K562 (cell line): ENCODE measurements around the gene SPHK2. TPM values are rescaled to one million over a fixed set of nuclear protein-coding genes. Genes with fewer than 3 reads are reported as not detected.

Experiments used
- BRD9 ChIP-seq: fragments of 450-650 bp; IDR thresholded peaks from 2 replicates; pipeline ENCODE4 v1.6.1; 2018; ENCODE audit warnings: low read depth; ENCODE audit not compliant: partially characterized antibody
- CAMTA2 ChIP-seq: fragments of 250-450 bp; sonication (Bioruptor Pico); conservative IDR thresholded peaks from 2 replicates; pipeline ENCODE4 v1.5.1; 2022
- CCNT2 ChIP-seq: IDR thresholded peaks from 2 replicates; pipeline ENCODE4 v1.6.1; 2011; ENCODE audit warnings: borderline replicate concordance, low read depth, mild to moderate bottlenecking, moderate library complexity, mixed read lengths, low read length; ENCODE audit not compliant: insufficient read length; ENCODE audit errors: extremely low read depth
- FOXA3 ChIP-seq, 2 experiments: fragments of 450-650 bp in 1 of 2; sonication (generic) in 1 of 2; formaldehyde crosslinking; IDR thresholded peaks in 1 of 2; conservative IDR thresholded peaks in 1 of 2; 2 replicates each; pipeline versions ENCODE4 v1.4.0 to v1.8.0; 2020 to 2022; ENCODE audit warnings: mild to moderate bottlenecking in 2 of 2, missing genetic modification reagents in 1 of 2
- FOXM1 ChIP-seq, 2 experiments: fragments of 450-650 bp in 1 of 2; sonication (generic) in 1 of 2; formaldehyde crosslinking in 1 of 2; IDR thresholded peaks; 2 replicates each; pipeline versions ENCODE4 v1.6.1 to v1.9.0; 2017 to 2022; ENCODE audit warnings: low read depth in 2 of 2, mild to moderate bottlenecking in 2 of 2, missing genetic modification reagents in 1 of 2, moderate library complexity in 1 of 2
- HDGF ChIP-seq: fragments of 450-650 bp; IDR thresholded peaks from 2 replicates; pipeline ENCODE4 v1.6.1; 2016
- NR2C2 ChIP-seq, 2 experiments: fragments of 200-800 bp in 1 of 2; sonication (Bioruptor generic) in 1 of 2; sonication (generic) in 1 of 2; formaldehyde crosslinking in 1 of 2; IDR thresholded peaks; 2 replicates each; pipeline versions ENCODE4 v1.6.1 to v1.8.0; 2016 to 2022; ENCODE audit warnings: mild to moderate bottlenecking in 1 of 2, missing compliant biosample characterization in 1 of 2, missing genetic modification characterization in 1 of 2, missing genetic modification reagents in 1 of 2
- TEAD4 ChIP-seq, 2 experiments: sonication (generic) in 1 of 2; formaldehyde crosslinking in 1 of 2; IDR thresholded peaks; 2 replicates each; pipeline versions ENCODE4 v1.6.1 to v1.8.0; 2012 to 2022; ENCODE audit warnings: borderline replicate concordance in 1 of 2, inconsistent platforms in 1 of 2, low read length in 1 of 2, mild to moderate bottlenecking in 1 of 2, missing genetic modification reagents in 1 of 2
- ZNF436 ChIP-seq: fragments of 250-450, 450-650 bp; sonication (Bioruptor Pico); formaldehyde crosslinking; IDR thresholded peaks from 2 replicates; pipeline ENCODE4 v1.7.0; 2020; ENCODE audit warnings: mild to moderate bottlenecking
- polyA plus RNA-seq, 8 experiments: library from polyadenylated mRNA; depleted of rRNA in 4 of 8; stranded (reverse) in 5 of 8; unstranded in 3 of 8; fragments of >200 nt; fragmentation: Nextera tagmentation in 2 of 8; fragmentation: Illumina TruSeq in 1 of 8; extraction: Ambion mirVana in 2 of 8; extraction: Trizol in 1 of 8; gene quantifications; 2 replicates each; pipeline versions ENCODE4 v1.2.1 to v1.2.3, GENCODE V29; 2011 to 2014; ENCODE audit warnings: inconsistent platforms in 1 of 8, missing spikeins in 1 of 8
- total RNA-seq, 7 experiments: library from RNA; depleted of rRNA in 6 of 7; stranded (reverse); fragments of >200 nt in 6 of 7; fragmentation: Illumina TruSeq in 2 of 7; extraction: Trizol in 2 of 7; gene quantifications; 2 replicates each; pipeline versions ENCODE4 v1.2.1 to v1.2.3, GENCODE V29; 2011 to 2021; ENCODE audit warnings: low replicate concordance in 1 of 7
- TF ChIP-seq, protein P1 (sequence below): fragments of 450-650 bp; conservative IDR thresholded peaks from 2 replicates; pipeline ENCODE4 v1.6.1; 2016; ENCODE audit warnings: missing genetic modification characterization, low read depth, mild to moderate bottlenecking, missing compliant biosample characterization, moderate library complexity
- TF ChIP-seq, protein P2 (sequence below): fragments of 250-450 bp; sonication (Bioruptor Pico); IDR thresholded peaks from 2 replicates; pipeline ENCODE4 v1.4.0; 2020
- TF ChIP-seq, protein P3 (sequence below): fragments of 450-650 bp; formaldehyde crosslinking; IDR thresholded peaks from 2 replicates; pipeline ENCODE4 v1.4.0; 2020; ENCODE audit warnings: mild to moderate bottlenecking, moderate library complexity
- TF ChIP-seq, protein P4 (sequence below): fragments of 250-450 bp; sonication (Bioruptor Pico); IDR thresholded peaks from 2 replicates; pipeline ENCODE4 v1.9.0; 2021; ENCODE audit warnings: mild to moderate bottlenecking

The SPHK2 gene
- total and polyA plus RNA-seq, 9 of the 15 experiments (the other 6 are each of a cell fraction or from before 2014, with no cell fraction given): 0.10 to 15.2 (median 2.9) TPM

DNA sequence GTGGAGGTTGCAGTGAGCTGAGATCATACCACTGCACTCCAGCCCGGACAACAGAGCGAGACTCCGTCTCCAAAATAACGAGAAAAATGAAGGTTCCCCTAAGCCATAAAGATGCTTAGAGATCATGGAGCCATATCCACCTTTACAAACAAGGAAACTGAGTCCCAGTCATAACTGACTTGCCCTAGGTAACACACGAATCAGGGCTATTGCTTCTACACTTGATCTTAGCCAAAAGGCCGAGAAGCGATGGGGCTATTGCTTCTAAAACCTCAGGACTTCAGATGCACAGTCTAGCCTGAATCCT lies 14.7 kb downstream of the SPHK2 start (continued):
- TF ChIP-seq, protein P1, sequence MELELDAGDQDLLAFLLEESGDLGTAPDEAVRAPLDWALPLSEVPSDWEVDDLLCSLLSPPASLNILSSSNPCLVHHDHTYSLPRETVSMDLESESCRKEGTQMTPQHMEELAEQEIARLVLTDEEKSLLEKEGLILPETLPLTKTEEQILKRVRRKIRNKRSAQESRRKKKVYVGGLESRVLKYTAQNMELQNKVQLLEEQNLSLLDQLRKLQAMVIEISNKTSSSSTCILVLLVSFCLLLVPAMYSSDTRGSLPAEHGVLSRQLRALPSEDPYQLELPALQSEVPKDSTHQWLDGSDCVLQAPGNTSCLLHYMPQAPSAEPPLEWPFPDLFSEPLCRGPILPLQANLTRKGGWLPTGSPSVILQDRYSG: 0 out of 2 replicates have a peak, but pooled peaks have one; percentile 23
- TF ChIP-seq NR2C2 (CRISPR knock-in tag; IDR thresholded peaks at IDR 0.05) (no peak), NR2C2 (tag; IDR thresholded peaks at IDR 0.05) (0 out of 2 replicates have a peak, but pooled peaks have one; percentile 5), BRD9 (peak; percentile 15), CAMTA2 (no peak), CCNT2 (no peak), HDGF (peak; percentile 41; the same call in 1 of the 2 replicates), FOXA3 (CRISPR knock-in tag; conservative IDR thresholded peaks at IDR 0.05 in 1 of 2, IDR thresholded peaks at IDR 0.05 in 1 of 2) (no peak), TEAD4 (IDR thresholded peaks at IDR 0.05; ENCODE audit: low read length) (no peak), TEAD4 (CRISPR knock-in tag; IDR thresholded peaks at IDR 0.05; ENCODE audit: borderline replicate concordance) (no peak), FOXM1 (IDR thresholded peaks at IDR 0.05; ENCODE audit: low read depth) (no peak), FOXM1 (CRISPR knock-in tag; IDR thresholded peaks at IDR 0.05; ENCODE audit: low read depth) (no peak), ZNF436 (CRISPR knock-in tag) (peak; percentile 24; the same call in 1 of the 2 replicates)
- TF ChIP-seq, protein P2, sequence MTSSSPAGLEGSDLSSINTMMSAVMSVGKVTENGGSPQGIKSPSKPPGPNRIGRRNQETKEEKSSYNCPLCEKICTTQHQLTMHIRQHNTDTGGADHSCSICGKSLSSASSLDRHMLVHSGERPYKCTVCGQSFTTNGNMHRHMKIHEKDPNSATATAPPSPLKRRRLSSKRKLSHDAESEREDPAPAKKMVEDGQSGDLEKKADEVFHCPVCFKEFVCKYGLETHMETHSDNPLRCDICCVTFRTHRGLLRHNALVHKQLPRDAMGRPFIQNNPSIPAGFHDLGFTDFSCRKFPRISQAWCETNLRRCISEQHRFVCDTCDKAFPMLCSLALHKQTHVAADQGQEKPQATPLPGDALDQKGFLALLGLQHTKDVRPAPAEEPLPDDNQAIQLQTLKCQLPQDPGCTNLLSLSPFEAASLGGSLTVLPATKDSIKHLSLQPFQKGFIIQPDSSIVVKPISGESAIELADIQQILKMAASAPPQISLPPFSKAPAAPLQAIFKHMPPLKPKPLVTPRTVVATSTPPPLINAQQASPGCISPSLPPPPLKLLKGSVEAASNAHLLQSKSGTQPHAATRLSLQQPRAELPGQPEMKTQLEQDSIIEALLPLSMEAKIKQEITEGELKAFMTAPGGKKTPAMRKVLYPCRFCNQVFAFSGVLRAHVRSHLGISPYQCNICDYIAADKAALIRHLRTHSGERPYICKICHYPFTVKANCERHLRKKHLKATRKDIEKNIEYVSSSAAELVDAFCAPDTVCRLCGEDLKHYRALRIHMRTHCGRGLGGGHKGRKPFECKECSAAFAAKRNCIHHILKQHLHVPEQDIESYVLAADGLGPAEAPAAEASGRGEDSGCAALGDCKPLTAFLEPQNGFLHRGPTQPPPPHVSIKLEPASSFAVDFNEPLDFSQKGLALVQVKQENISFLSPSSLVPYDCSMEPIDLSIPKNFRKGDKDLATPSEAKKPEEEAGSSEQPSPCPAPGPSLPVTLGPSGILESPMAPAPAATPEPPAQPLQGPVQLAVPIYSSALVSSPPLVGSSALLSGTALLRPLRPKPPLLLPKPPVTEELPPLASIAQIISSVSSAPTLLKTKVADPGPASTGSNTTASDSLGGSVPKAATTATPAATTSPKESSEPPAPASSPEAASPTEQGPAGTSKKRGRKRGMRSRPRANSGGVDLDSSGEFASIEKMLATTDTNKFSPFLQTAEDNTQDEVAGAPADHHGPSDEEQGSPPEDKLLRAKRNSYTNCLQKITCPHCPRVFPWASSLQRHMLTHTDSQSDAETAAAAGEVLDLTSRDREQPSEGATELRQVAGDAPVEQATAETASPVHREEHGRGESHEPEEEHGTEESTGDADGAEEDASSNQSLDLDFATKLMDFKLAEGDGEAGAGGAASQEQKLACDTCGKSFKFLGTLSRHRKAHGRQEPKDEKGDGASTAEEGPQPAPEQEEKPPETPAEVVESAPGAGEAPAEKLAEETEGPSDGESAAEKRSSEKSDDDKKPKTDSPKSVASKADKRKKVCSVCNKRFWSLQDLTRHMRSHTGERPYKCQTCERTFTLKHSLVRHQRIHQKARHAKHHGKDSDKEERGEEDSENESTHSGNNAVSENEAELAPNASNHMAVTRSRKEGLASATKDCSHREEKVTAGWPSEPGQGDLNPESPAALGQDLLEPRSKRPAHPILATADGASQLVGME (CRISPR knock-in tag): 0 out of 2 replicates have a peak, but pooled peaks have one; percentile 18
- TF ChIP-seq, protein P3, sequence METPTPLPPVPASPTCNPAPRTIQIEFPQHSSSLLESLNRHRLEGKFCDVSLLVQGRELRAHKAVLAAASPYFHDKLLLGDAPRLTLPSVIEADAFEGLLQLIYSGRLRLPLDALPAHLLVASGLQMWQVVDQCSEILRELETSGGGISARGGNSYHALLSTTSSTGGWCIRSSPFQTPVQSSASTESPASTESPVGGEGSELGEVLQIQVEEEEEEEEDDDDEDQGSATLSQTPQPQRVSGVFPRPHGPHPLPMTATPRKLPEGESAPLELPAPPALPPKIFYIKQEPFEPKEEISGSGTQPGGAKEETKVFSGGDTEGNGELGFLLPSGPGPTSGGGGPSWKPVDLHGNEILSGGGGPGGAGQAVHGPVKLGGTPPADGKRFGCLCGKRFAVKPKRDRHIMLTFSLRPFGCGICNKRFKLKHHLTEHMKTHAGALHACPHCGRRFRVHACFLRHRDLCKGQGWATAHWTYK (CRISPR knock-in tag): peak; percentile 59; the same call in 1 of the 2 replicates
- TF ChIP-seq, protein P4, sequence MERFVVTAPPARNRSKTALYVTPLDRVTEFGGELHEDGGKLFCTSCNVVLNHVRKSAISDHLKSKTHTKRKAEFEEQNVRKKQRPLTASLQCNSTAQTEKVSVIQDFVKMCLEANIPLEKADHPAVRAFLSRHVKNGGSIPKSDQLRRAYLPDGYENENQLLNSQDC (CRISPR knock-in tag): no peak
